Type B pancreatic cell (in vitro differentiated cells): Measurements from ENCODE around the gene GRHL3. TPM values are rescaled to one million over a fixed set of nuclear protein-coding genes. Genes with fewer than 3 reads are reported as not detected.
"Not testable (repeated sequence)": the region's sequence is repeated elsewhere in the genome, so short reads cannot be mapped to it uniquely, and the experiment has no call there.

Source experiments
- DNase-seq: peaks from one replicate; pipeline ENCODE4 v3.0.0; 2021; ENCODE audit warnings: mixed read lengths; ENCODE audit not compliant: unreplicated experiment; ENCODE audit errors: extremely low spot score
- H3K27ac Mint-ChIP-seq: 2 replicates; pipeline ENCODE4 v1.8.0; 2021; ENCODE audit warnings: mild to moderate bottlenecking, mixed read lengths
- H3K27me3 Mint-ChIP-seq: 2 replicates; pipeline ENCODE4 v1.8.0; 2021; ENCODE audit warnings: mixed read lengths
- H3K36me3 Mint-ChIP-seq: 2 replicates; pipeline ENCODE4 v1.8.0; 2021; ENCODE audit warnings: mixed read lengths
- H3K4me1 Mint-ChIP-seq: one replicate; pipeline ENCODE4 v1.8.0; 2021; ENCODE audit warnings: mixed read lengths; ENCODE audit not compliant: unreplicated experiment
- H3K4me3 Mint-ChIP-seq: 2 replicates; pipeline ENCODE4 v1.8.0; 2021; ENCODE audit warnings: mild to moderate bottlenecking, mixed read lengths
- H3K9me3 Mint-ChIP-seq: 2 replicates; pipeline ENCODE4 v1.8.0; 2021; ENCODE audit warnings: mixed read lengths
- CTCF ChIP-seq: fragments of 200-600 bp; sonication (generic); conservative IDR thresholded peaks from 2 replicates; pipeline ENCODE4 v1.5.0; 2021; ENCODE audit warnings: antibody characterized with exemption, mild to moderate bottlenecking
- long read RNA-seq: library from polyadenylated mRNA; unstranded; transcript quantifications from one replicate; pipeline ENCODE4 v2.0.0, GENCODE V29; 2020
- total RNA-seq: library from RNA; stranded (reverse); gene quantifications from 2 replicates; pipeline ENCODE4 v1.2.1, GENCODE V29; 2021; ENCODE audit warnings: low replicate concordance

GRHL3 gene
- 70.6 and 194 TPM in 2 replicates for total RNA-seq
- long read RNA-seq, transcript GRHL3-204 (16 exons, 2,869 nt), result major isoform, 71 of 121 reads
- long read RNA-seq, partial matches to known transcripts, result 24 of 121 reads
- long read RNA-seq, other reads (novel, unspliced or antisense), result 25 of 121 reads

- Mint-ChIP-seq H3K36me3 (peaks cover 7% of the 10 kb centered on the region), H3K27me3 (peaks cover 49% of the 10 kb centered on the region), H3K4me3 (peak within 1 kb of the TSS; percentile 92), H3K27ac (peak within 1 kb of the TSS; percentile 94), H3K4me1 (peaks cover 42% of the 10 kb centered on the region), H3K9me3 (no peaks in the 10 kb centered on the region)
- no peak for TF ChIP-seq CTCF
- DNase-seq, result no peak
Measured at GRCh38 chr1:24319312-24319863, at the start of gene GRHL3. GRHL3 (plus strand) TSS chr1:24319357; CDS start chr1:24319552, 195 bp downstream.

- not testable (repeated sequence) for H3K4me3 Mint-ChIP-seq, H3K27me3 Mint-ChIP-seq, H3K27ac Mint-ChIP-seq, H3K36me3 Mint-ChIP-seq, DNase-seq, H3K4me1 Mint-ChIP-seq
- peaks cover 11% of the 10 kb centered on the region for H3K9me3 Mint-ChIP-seq
Measured at GRCh38 chr1:24274203-24275103, 44.7 kb upstream of the GRHL3 start.

- peaks cover 4% of the 10 kb centered on the region for H3K36me3 Mint-ChIP-seq
- H3K27ac Mint-ChIP-seq, result no peak overlapping the region
- no peak for TF ChIP-seq CTCF
- no peaks in the 10 kb centered on the region for H3K4me1 Mint-ChIP-seq
- H3K4me3 Mint-ChIP-seq, result no peak overlapping the region
- no peak for DNase-seq
- H3K9me3 Mint-ChIP-seq, result peaks cover 11% of the 10 kb centered on the region
- H3K27me3 Mint-ChIP-seq, result peaks cover 7% of the 10 kb centered on the region
Measured at GRCh38 chr1:24275104-24275410, 44.1 kb upstream of the GRHL3 start.

- peaks cover 7% of the 10 kb centered on the region for H3K27me3 Mint-ChIP-seq
- H3K36me3 Mint-ChIP-seq, result peaks cover 4% of the 10 kb centered on the region
- no peak overlapping the region for H3K4me3 Mint-ChIP-seq
- DNase-seq, result no peak
- no peak for TF ChIP-seq CTCF
- H3K9me3 Mint-ChIP-seq, result peaks cover 8% of the 10 kb centered on the region
- H3K27ac Mint-ChIP-seq, result no peak overlapping the region
- no peaks in the 10 kb centered on the region for H3K4me1 Mint-ChIP-seq
Measured at GRCh38 chr1:24275510-24275909, 43.6 kb upstream of the GRHL3 start.

- H3K4me1 Mint-ChIP-seq, result no peaks in the 10 kb centered on the region
- peaks cover 4% of the 10 kb centered on the region for H3K36me3 Mint-ChIP-seq
- no peak overlapping the region for H3K27ac Mint-ChIP-seq
- H3K27me3 Mint-ChIP-seq, result peaks cover 7% of the 10 kb centered on the region
- no peak overlapping the region for H3K4me3 Mint-ChIP-seq
- H3K9me3 Mint-ChIP-seq, result peaks cover 5% of the 10 kb centered on the region
- no peak for TF ChIP-seq CTCF
- no peak for DNase-seq
Measured at GRCh38 chr1:24276791-24277190, 42.4 kb upstream of the GRHL3 start.
